Endothelial cell of umbilical vein (primary cell): ENCODE data around the gene TSTD1.

Source experiments
- EZH2 ChIP-seq: IDR thresholded peaks from 2 replicates; pipeline ENCODE4 v1.6.1; 2012; ENCODE audit warnings: borderline replicate concordance, low read depth, mild to moderate bottlenecking, moderate library complexity, low read length, inconsistent platforms; ENCODE audit not compliant: severe bottlenecking
- MYC ChIP-seq: IDR thresholded peaks from one replicate; pipeline ENCODE4 v1.6.1; 2011; ENCODE audit warnings: mild to moderate bottlenecking, low read depth, low read length
- POLR2A ChIP-seq: IDR thresholded peaks from 2 replicates; pipeline ENCODE4 v1.6.1; 2012; ENCODE audit warnings: low read depth, mild to moderate bottlenecking, control low read depth, low read length
- TF ChIP-seq, protein P1 (sequence below), 2 donors: IDR thresholded peaks; 1 replicate in 1 of 2; 2 replicates in 1 of 2; pipeline ENCODE4 v1.5.1; 2011; ENCODE audit warnings: low read length in 2 of 2, mild to moderate bottlenecking in 2 of 2, moderate library complexity in 2 of 2, control low read depth in 1 of 2, inconsistent platforms in 1 of 2, low read depth in 1 of 2; ENCODE audit not compliant: insufficient read depth in 1 of 2; ENCODE audit errors: extremely low read depth in 1 of 2
- TF ChIP-seq, protein P2 (sequence below): IDR thresholded peaks from 2 replicates; pipeline ENCODE4 v1.6.1; 2011; ENCODE audit not compliant: insufficient read depth, insufficient read length

DNA sequence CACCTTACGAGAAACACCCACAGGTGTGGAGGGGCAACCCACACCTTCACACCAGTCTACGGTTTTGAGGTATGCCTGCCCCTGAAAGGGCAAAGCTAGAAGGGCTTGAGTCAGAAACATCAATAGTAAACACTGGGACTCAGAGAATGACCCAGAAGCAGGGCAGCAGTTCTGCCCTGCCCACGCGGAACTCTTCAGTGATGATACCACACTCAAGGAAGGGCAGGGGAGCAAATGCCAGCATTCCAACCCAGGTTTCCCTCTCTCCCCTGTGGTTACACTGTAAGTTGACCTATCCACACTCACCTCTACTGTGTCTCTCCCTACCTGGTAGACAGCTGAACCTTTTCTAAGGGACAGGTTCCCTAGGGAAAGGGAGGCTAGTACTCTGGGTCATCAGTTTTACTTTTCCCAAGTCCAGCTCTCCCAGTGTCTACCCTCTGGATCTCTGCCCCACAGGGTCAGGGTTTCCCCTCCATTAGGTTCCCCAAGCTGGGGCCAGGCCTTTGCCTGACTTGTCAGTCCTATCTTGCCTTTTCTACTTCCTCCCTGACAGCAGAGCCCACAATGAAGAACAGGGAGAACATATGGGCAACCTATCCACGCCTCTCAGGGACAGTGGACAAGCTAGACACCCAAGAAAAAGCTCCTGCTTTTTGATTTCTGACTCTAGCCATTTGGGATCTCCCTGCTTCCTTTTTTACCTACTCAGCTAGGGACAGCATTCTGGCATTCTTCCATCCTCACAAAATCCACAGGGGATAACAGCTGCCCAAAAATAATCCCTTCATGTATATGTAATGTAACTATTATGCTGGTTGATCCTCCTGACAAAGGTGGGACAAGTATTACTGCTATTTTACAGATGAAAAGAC is 20.8 kb downstream of the TSTD1 start:
- TF ChIP-seq POLR2A (no peak), MYC (no peak), EZH2 (no peak)
- TF ChIP-seq, protein P1, sequence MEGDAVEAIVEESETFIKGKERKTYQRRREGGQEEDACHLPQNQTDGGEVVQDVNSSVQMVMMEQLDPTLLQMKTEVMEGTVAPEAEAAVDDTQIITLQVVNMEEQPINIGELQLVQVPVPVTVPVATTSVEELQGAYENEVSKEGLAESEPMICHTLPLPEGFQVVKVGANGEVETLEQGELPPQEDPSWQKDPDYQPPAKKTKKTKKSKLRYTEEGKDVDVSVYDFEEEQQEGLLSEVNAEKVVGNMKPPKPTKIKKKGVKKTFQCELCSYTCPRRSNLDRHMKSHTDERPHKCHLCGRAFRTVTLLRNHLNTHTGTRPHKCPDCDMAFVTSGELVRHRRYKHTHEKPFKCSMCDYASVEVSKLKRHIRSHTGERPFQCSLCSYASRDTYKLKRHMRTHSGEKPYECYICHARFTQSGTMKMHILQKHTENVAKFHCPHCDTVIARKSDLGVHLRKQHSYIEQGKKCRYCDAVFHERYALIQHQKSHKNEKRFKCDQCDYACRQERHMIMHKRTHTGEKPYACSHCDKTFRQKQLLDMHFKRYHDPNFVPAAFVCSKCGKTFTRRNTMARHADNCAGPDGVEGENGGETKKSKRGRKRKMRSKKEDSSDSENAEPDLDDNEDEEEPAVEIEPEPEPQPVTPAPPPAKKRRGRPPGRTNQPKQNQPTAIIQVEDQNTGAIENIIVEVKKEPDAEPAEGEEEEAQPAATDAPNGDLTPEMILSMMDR (IDR thresholded peaks at IDR 0.05; ENCODE audit: extremely low read depth in 1 of 2, insufficient read depth in 1 of 2, low read depth in 1 of 2, low read length in 2 of 2), result no peak
- TF ChIP-seq, protein P2, sequence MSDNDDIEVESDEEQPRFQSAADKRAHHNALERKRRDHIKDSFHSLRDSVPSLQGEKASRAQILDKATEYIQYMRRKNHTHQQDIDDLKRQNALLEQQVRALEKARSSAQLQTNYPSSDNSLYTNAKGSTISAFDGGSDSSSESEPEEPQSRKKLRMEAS, result no peak
